IMR-90 (cell line): ENCODE results near the gene NAV2. TPM values are rescaled to one million over a fixed set of nuclear protein-coding genes. Genes with fewer than 3 reads are reported as not detected.

ENCODE experiments used
- ATAC-seq: fragments of 200-7000 bp; cut with Tn5 transposase; 2 replicates; pipeline ENCODE4 v1.9.1; 2020; ENCODE audit warnings: low read depth, mild to moderate bottlenecking, moderate library complexity
- BruUV-seq: library from RNA; stranded (reverse); fragments of 400-500 nt; replicated peaks from 2 replicates; lab custom pipeline; 2021; lab: Mats Ljungman, UMichigan
- CTCF ChIA-PET: fragments of 300-600 bp; formaldehyde crosslinking; extraction: SDS; loops from one replicate; lab custom pipeline; 2021; ENCODE audit warnings: antibody characterized with exemption; lab: Yijun Ruan, JAX
- POLR2A ChIA-PET: fragments of 300-600 bp; sonication (Branson Sonifier 250); formaldehyde crosslinking; loops from one replicate; lab custom pipeline; 2022; ENCODE audit warnings: antibody characterized with exemption; ENCODE audit not compliant: unreplicated experiment; lab: Charles Lee
- DNase-seq: peaks from one replicate; pipeline ENCODE4 v3.0.0; 2013
- H2AFZ ChIP-seq: replicated peaks from 2 replicates; pipeline ENCODE3; 2013; ENCODE audit warnings: low read length, mild to moderate bottlenecking; ENCODE audit not compliant: poor library complexity
- H2AK5ac ChIP-seq: 2 replicates; pipeline ENCODE4 v1.6.1; 2013; ENCODE audit warnings: low read depth, low read length, inconsistent platforms
- H2AK9ac ChIP-seq: replicated peaks from 2 replicates; pipeline ENCODE3; 2013; ENCODE audit warnings: mild to moderate bottlenecking, low read depth, low read length, moderate library complexity; ENCODE audit not compliant: poor library complexity
- H2BK120ac ChIP-seq: 2 replicates; pipeline ENCODE4 v1.6.1; 2013; ENCODE audit warnings: low read depth, low read length, inconsistent platforms
- H2BK15ac ChIP-seq: 3 replicates; pipeline ENCODE4 v1.6.1; 2013; ENCODE audit warnings: low read depth, low read length, inconsistent platforms
- H2BK20ac ChIP-seq: 2 replicates; pipeline ENCODE4 v1.6.1; 2013; ENCODE audit warnings: low read depth, mild to moderate bottlenecking, inconsistent platforms, low read length, moderate library complexity
- H2BK5ac ChIP-seq: 2 replicates; pipeline ENCODE4 v1.6.1; 2013; ENCODE audit warnings: mild to moderate bottlenecking, low read depth, low read length, inconsistent platforms; ENCODE audit not compliant: poor library complexity, severe bottlenecking
- H3K14ac ChIP-seq: replicated peaks from 2 replicates; pipeline ENCODE4 v1.6.1; 2013; ENCODE audit warnings: low read depth, low read length, inconsistent platforms
- H3K18ac ChIP-seq: 2 replicates; pipeline ENCODE4 v1.6.1; 2013; ENCODE audit warnings: low read depth, low read length, control low read depth
- H3K23ac ChIP-seq: 2 replicates; pipeline ENCODE4 v1.6.1; 2013; ENCODE audit warnings: low read depth, low read length, inconsistent platforms
- H3K27ac ChIP-seq: 2 replicates; pipeline ENCODE4 v1.5.1; 2013; ENCODE audit warnings: mild to moderate bottlenecking, control low read depth, low read length; ENCODE audit not compliant: insufficient read depth
- H3K27me3 ChIP-seq: 2 replicates; pipeline ENCODE4 v1.6.1; 2013; ENCODE audit warnings: low read length; ENCODE audit not compliant: control insufficient read depth, insufficient read depth
- H3K36me3 ChIP-seq: 2 replicates; pipeline ENCODE4 v1.6.1; 2013; ENCODE audit warnings: low read length, mixed read lengths; ENCODE audit not compliant: control insufficient read depth, insufficient read depth
- H3K4ac ChIP-seq: 2 replicates; pipeline ENCODE4 v1.6.1; 2013; ENCODE audit warnings: low read depth, low read length, inconsistent platforms
- H3K4me1 ChIP-seq: 2 replicates; pipeline ENCODE4 v1.6.1; 2013; ENCODE audit warnings: low read length, mixed read lengths; ENCODE audit not compliant: control insufficient read depth, insufficient read depth
- H3K4me2 ChIP-seq: 2 replicates; pipeline ENCODE4 v1.6.1; 2013; ENCODE audit warnings: low read depth, mild to moderate bottlenecking, control low read depth, low read length, moderate library complexity
- H3K4me3 ChIP-seq: 2 replicates; pipeline ENCODE4 v1.5.1; 2013; ENCODE audit warnings: low read depth, mild to moderate bottlenecking, control low read depth, low read length, moderate library complexity; ENCODE audit not compliant: insufficient read depth
- H3K56ac ChIP-seq: 2 replicates; pipeline ENCODE4 v1.6.1; 2013; ENCODE audit warnings: low read length, inconsistent platforms; ENCODE audit not compliant: insufficient read depth; ENCODE audit errors: extremely low read depth
- H3K79me1 ChIP-seq, 2 experiments: 2 replicates each; pipeline ENCODE4 v1.6.1; 2013; ENCODE audit warnings: low read length in 2 of 2, inconsistent platforms in 1 of 2, low read depth in 1 of 2
- H3K9ac ChIP-seq: 2 replicates; pipeline ENCODE4 v1.6.1; 2013; ENCODE audit warnings: low read depth, low read length, control low read depth
- H3K9me1 ChIP-seq: 2 replicates; pipeline ENCODE4 v1.6.1; 2013; ENCODE audit warnings: low read length, inconsistent platforms; ENCODE audit not compliant: insufficient read depth
- H3K9me3 ChIP-seq: 2 replicates; pipeline ENCODE4 v1.6.1; 2013; ENCODE audit warnings: low read length; ENCODE audit not compliant: control insufficient read depth, insufficient read depth
- H4K20me1 ChIP-seq: 2 replicates; pipeline ENCODE4 v1.6.1; 2013; ENCODE audit warnings: low read length, inconsistent platforms; ENCODE audit not compliant: insufficient read depth
- H4K5ac ChIP-seq: 2 replicates; pipeline ENCODE4 v1.6.1; 2013; ENCODE audit warnings: mild to moderate bottlenecking, low read depth, low read length, control low read depth
- H4K8ac ChIP-seq, 2 experiments: 2 replicates each; pipeline ENCODE4 v1.6.1; 2013; ENCODE audit warnings: low read depth in 2 of 2, low read length in 2 of 2, control low read depth in 1 of 2, inconsistent platforms in 1 of 2
- H4K91ac ChIP-seq: 2 replicates; pipeline ENCODE4 v1.6.1; 2013; ENCODE audit warnings: low read depth, low read length, inconsistent platforms; ENCODE audit not compliant: insufficient read depth
- BHLHE40 ChIP-seq: fragments of 150-350 bp; IDR thresholded peaks from 2 replicates; pipeline ENCODE4 v1.6.1; 2016; ENCODE audit warnings: mild to moderate bottlenecking, low read depth, low read length
- CEBPB ChIP-seq: IDR thresholded peaks from 2 replicates; pipeline ENCODE4 v1.6.1; 2012; ENCODE audit warnings: low read depth, low read length, improper control_type of control experiment
- CHD1 ChIP-seq: IDR thresholded peaks from 2 replicates; pipeline ENCODE4 v1.6.1; 2012; ENCODE audit warnings: low read depth, low read length, improper control_type of control experiment
- ELK1 ChIP-seq: fragments of 150-350 bp; IDR thresholded peaks from 2 replicates; pipeline ENCODE4 v1.6.1; 2016; ENCODE audit warnings: low read depth, mild to moderate bottlenecking, low read length, moderate library complexity, borderline replicate concordance
- FOS ChIP-seq: fragments of 150-350 bp; IDR thresholded peaks from 2 replicates; pipeline ENCODE4 v1.6.1; 2016; ENCODE audit warnings: low read depth, low read length
- MAFK ChIP-seq: IDR thresholded peaks from 2 replicates; pipeline ENCODE4 v1.6.1; 2012; ENCODE audit warnings: low read depth, low read length, improper control_type of control experiment
- MAZ ChIP-seq: IDR thresholded peaks from 2 replicates; pipeline ENCODE4 v1.6.1; 2012; ENCODE audit warnings: low read depth, mild to moderate bottlenecking, low read length, improper control_type of control experiment, moderate library complexity, borderline replicate concordance
- MXI1 ChIP-seq: IDR thresholded peaks from 2 replicates; pipeline ENCODE4 v1.6.1; 2012; ENCODE audit warnings: low read depth, mild to moderate bottlenecking, low read length, moderate library complexity, borderline replicate concordance
- NFE2L2 ChIP-seq: fragments of 150-350 bp; IDR thresholded peaks from 2 replicates; pipeline ENCODE4 v1.6.1; 2016; ENCODE audit warnings: low read depth, mild to moderate bottlenecking, low read length
- POLR2A ChIP-seq: IDR thresholded peaks from 2 replicates; pipeline ENCODE4 v1.6.1; 2012; ENCODE audit warnings: mild to moderate bottlenecking, low read depth, low read length
- RAD21 ChIP-seq: IDR thresholded peaks from 2 replicates; pipeline ENCODE4 v1.6.1; 2012; ENCODE audit warnings: low read length, improper control_type of control experiment
- RCOR1 ChIP-seq: IDR thresholded peaks from 2 replicates; pipeline ENCODE4 v1.6.1; 2012; ENCODE audit warnings: mild to moderate bottlenecking, low read length, improper control_type of control experiment; ENCODE audit not compliant: insufficient replicate concordance
- RFX5 ChIP-seq: IDR thresholded peaks from 2 replicates; pipeline ENCODE4 v1.8.0; 2012; ENCODE audit warnings: low read depth, mild to moderate bottlenecking, low read length, moderate library complexity
- SMC3 ChIP-seq: fragments of 150-350 bp; IDR thresholded peaks from 2 replicates; pipeline ENCODE4 v1.6.1; 2016; ENCODE audit warnings: low read depth, mild to moderate bottlenecking, antibody characterized with exemption, low read length, moderate library complexity
- USF2 ChIP-seq: fragments of 150-350 bp; IDR thresholded peaks from 2 replicates; pipeline ENCODE4 v1.6.1; 2017; ENCODE audit warnings: mild to moderate bottlenecking, antibody characterized with exemption, low read length, low read depth
- dilution Hi-C: fragments of 300-500 bp; cut with HindIII; formaldehyde crosslinking; loops from one replicate; pipeline ENCODE4 v1.14.3; 2018; ENCODE audit warnings: low sequenced_read_pairs; ENCODE audit not compliant: unreplicated experiment
- in situ Hi-C: fragments of 300-500 bp; cut with MboI; formaldehyde crosslinking; loops from 3 replicates; pipeline ENCODE4 v1.14.3; 2019; ENCODE audit warnings: low sequenced_read_pairs, inconsistent platforms, mixed read lengths
- intact Hi-C: fragments of 100-400 bp; cut with micrococcal nuclease; formaldehyde crosslinking; loops from 2 replicates; pipeline ENCODE4 v1.10.0; 2022
- polyA plus RNA-seq, 3 experiments: library from polyadenylated mRNA; depleted of rRNA; stranded (reverse); fragments of >200 nt; gene quantifications; 2 replicates each; pipeline ENCODE4 v1.2.3, GENCODE V29; 2012; ENCODE audit warnings: low replicate concordance in 1 of 3
- total RNA-seq: library from RNA; depleted of rRNA; stranded (reverse); fragments of >200 nt; gene quantifications from 2 replicates; pipeline ENCODE4 v1.2.3, GENCODE V29; 2012
- TF ChIP-seq, protein P1 (sequence below): conservative IDR thresholded peaks from 2 replicates; pipeline ENCODE4 v1.5.1; 2012; ENCODE audit warnings: mild to moderate bottlenecking, low read depth, low read length, improper control_type of control experiment

Gene NAV2
- total and polyA plus RNA-seq, 2 of the 4 experiments (the other 2 are of a cell fraction): 4.5 to 12.6 TPM

DNA sequence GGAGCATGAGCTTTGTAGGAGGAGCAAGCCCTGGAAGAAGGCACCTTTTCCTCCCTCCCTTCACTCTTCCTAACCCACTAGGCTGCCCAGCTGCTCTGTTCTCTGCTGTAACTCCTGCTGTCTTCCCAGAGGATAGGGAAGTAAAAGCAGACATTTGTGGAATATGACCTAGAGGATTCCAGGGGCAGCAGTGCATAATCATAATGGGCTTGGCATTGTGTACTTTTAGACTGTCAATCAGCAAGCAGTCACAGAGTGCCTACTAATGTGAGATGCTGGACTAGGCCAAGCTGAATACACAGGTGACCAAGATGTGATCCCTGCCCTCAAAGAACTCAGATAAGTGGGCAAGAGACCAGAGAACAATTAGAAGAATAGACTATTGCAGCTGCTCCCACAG is 133.0 kb downstream of the NAV2 start:
- Histone ChIP-seq H2BK120ac (no peak overlapping the region), H2AFZ (no peak overlapping the region), H3K23ac (no peak overlapping the region), H2BK15ac (no peak overlapping the region), H4K20me1 (0 out of 2 replicates have a peak, but pooled peaks cover 4% of the 10 kb centered on the region), H3K14ac (no peak overlapping the region), H3K9me1 (peaks cover 16% of the 10 kb centered on the region), H3K9me3 (no peaks in the 10 kb centered on the region), H3K9ac (no peak overlapping the region), H2AK9ac (no peak overlapping the region), H3K27ac (no peak overlapping the region), H3K4me2 (no peak overlapping the region), H2BK5ac (no peak overlapping the region), H3K18ac (no peak overlapping the region), H3K36me3 (peaks cover 9% of the 10 kb centered on the region), H2AK5ac (no peak overlapping the region), H3K27me3 (no peaks in the 10 kb centered on the region), H3K4ac (no peak overlapping the region), H2BK20ac (no peak overlapping the region), H4K91ac (no peak overlapping the region), H4K8ac (no peak overlapping the region), H4K5ac (no peak overlapping the region), H3K4me1 (peaks cover 5% of the 10 kb centered on the region; the same call in 1 of the 2 replicates), H3K56ac (no peak overlapping the region), H3K79me1 (peaks cover 20 to 31% of the 10 kb centered on the region in 2 experiments), H3K4me3 (no peak overlapping the region)
- no peak for DNase-seq
- no peak for ATAC-seq
- intact Hi-C loops (no loop called here), in situ Hi-C loops (no loop called here), dilution Hi-C loops (no loop called here)
- ChIA-PET CTCF (no interaction called here), POLR2A (no interaction called here)
- TF ChIP-seq MXI1: no peak
- no peak for TF ChIP-seq MAFK
- TF ChIP-seq CHD1: no peak
- no peak for TF ChIP-seq MAZ
- TF ChIP-seq USF2: no peak
- TF ChIP-seq POLR2A: no peak
- no peak for TF ChIP-seq RCOR1
- TF ChIP-seq NFE2L2: no peak
- no peak for TF ChIP-seq SMC3
- TF ChIP-seq, protein P1, sequence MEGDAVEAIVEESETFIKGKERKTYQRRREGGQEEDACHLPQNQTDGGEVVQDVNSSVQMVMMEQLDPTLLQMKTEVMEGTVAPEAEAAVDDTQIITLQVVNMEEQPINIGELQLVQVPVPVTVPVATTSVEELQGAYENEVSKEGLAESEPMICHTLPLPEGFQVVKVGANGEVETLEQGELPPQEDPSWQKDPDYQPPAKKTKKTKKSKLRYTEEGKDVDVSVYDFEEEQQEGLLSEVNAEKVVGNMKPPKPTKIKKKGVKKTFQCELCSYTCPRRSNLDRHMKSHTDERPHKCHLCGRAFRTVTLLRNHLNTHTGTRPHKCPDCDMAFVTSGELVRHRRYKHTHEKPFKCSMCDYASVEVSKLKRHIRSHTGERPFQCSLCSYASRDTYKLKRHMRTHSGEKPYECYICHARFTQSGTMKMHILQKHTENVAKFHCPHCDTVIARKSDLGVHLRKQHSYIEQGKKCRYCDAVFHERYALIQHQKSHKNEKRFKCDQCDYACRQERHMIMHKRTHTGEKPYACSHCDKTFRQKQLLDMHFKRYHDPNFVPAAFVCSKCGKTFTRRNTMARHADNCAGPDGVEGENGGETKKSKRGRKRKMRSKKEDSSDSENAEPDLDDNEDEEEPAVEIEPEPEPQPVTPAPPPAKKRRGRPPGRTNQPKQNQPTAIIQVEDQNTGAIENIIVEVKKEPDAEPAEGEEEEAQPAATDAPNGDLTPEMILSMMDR: no peak
- TF ChIP-seq FOS: no peak
- no peak for TF ChIP-seq RAD21
- TF ChIP-seq CEBPB: no peak
- no peak for TF ChIP-seq RFX5
- no peak for TF ChIP-seq ELK1
- TF ChIP-seq BHLHE40: no peak
- no TSS peak for BruUV-seq
